Measurements from ENCODE around the gene SH3BP4.

The SH3BP4 gene

DNA sequence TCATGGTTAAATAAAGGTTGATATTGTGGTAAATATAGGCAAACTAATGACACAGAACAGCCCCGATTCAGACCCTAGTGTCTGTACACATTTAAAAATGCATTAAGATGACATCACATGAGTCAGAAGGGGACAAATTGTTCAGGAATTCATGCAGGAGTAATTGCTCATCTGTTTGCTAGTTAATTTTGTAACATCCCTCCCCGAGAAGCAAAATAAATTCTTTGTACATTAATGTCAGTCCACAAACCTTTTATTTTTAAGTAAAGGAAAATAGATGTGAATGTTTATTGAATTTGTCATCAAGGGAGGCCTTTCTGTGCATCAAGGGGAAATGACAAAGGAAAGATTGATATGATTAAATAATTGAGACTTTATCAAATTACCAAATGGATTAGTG, 69.9 kb downstream of the SH3BP4 start:
- no peak for DNase-seq

DNA sequence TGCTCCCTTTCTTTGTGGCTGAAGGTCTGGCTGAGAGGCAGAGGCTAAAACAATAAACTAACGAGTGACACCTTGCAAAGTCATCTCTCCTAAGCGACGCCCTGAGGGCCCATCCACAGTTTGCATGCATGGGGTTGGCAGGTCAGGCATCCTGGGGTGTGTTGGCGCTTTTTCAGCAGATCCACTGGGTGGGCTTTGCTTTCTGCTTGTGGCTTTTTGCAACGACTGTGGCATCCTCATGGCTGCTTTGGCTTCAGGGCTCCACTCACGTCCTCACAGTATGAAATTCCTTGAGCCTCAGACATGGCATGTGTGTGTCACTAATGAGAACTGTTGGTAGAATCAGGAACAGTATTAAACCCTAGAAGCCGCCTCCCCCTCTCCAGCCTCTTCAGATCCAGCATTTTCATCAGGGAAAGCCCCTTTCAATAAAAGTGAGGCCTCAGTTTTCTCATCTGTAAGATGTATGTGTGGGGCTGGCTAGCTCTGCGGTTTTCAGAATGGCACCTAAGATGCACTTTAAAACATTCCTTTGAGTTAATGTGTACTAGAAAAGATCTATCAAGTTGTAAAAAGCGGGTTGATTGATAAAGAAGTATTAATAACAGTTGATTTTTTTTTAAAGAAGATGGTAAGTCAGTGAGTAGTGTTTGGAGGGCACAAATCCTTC, 72.5 kb downstream of the SH3BP4 start:
- no peak for DNase-seq

DNA sequence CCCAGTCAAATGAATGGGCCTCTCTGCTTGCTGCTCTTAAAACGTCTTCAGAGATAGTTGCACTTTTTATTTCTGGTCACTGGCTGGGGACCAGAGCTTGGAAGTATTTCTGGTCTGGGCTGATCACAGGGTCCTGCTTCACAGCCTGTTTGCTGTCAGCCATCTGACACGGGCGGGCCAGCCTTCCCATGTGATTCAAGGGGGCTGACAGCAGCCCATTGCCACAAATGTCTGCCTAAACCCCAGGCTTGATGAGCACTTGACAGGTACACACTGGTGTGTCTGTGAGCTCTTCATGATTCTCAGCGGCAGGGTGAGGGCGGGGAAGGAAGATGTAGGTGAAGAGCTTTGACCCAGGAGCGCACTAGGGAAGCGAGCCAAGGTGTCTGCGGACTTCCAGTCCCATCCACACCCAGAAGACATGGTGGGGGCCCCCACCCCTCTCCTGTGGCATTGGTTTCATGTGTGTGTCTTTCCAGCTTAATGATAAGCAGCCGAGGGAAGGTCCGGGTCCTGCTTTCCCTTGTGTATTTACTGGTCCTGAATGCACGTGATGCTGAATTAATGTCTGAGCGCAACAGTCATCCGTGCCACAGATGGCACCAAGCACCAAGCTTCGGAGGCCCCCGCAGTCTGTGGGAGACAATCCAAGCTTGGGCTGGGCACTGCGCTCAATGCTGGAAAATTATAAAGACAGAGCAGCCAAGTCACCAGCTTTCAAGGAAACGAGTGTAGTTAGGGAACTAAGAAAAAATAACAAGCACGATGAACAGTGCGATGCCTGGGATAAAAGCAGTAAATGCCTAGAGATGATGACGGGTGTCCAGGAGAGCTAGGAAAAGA, 73.3 kb downstream of the SH3BP4 start:
- no peak for DNase-seq

DNA sequence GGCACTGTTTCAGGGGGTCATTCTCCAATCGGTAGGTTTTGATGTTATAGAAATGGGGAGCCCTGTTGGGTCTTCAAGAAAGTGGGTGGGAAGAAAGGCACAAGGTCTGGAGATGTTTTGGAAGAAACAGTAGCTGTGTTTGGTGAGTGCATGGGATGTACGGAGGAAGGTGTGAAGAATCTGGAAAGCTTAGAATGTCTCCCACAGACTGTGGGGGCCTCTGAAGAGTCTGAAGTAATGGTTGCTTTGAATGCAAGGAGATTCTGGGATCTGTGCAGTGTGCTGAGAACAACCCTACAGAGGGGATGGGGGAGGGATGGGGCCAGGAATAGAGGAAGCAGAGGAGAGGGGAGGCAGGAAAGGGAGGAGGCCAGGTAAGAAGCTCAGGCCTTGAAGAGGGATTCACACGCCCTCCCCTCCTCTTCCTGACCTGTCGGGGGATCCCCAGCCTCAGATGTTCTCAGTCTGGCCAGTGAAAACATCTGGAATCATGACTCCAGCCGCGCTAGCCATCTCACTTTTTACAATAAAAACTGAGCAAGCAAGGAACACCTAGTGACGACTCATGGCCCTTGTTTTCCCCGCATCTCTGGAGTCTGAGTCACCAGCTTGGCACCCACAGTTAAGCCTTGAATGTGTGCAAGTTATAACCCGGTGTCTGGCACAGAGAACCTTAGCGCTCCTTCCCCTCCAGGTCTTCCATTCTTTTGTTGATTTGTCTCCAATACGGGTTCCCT, 74.2 kb downstream of the SH3BP4 start:
- no peak for DNase-seq

DNA sequence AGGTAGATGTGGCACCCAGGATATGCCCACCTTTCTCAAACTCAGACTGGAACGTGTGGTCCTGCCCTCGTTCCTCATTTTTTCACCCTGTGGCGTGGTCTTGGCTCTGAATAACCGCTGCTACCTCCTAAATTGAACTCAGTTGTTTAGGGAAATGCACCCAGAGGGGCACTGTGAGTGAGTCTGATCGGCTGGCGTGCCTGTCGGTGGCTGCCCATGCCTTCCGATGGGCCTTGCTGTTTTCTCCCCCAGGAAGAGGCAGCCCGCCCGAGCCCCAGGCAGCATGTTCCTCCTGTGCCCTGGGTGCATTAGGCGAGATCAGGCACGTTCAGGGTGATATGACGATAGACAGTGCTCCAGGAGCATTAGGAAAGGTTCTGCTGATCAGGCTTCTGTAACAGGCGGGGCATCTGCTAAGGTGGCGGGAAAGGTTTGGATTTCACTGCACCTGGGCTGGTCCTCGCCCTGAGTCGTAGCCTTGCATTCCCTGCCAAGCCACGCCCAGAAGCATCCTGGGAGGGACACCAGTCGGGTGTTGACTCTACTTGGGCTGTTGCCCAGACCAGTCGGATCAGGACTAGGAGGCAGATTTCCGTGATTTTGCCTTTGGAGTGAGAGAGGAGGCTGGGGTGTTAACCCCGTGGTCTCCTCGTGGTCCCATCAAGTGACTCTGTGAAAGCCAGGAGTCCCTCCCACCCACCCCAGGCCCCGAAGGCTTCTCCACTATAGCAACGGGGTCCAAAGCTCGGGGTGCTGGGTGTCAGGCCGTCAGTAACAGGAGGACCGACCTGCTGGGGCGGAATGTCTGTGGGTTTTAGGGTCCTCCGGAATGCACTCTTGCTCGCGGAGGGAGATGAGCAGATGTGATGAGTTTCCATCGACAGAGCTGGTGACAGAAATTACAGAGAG, 75.1 kb downstream of the SH3BP4 start:
- no peak for DNase-seq

DNA sequence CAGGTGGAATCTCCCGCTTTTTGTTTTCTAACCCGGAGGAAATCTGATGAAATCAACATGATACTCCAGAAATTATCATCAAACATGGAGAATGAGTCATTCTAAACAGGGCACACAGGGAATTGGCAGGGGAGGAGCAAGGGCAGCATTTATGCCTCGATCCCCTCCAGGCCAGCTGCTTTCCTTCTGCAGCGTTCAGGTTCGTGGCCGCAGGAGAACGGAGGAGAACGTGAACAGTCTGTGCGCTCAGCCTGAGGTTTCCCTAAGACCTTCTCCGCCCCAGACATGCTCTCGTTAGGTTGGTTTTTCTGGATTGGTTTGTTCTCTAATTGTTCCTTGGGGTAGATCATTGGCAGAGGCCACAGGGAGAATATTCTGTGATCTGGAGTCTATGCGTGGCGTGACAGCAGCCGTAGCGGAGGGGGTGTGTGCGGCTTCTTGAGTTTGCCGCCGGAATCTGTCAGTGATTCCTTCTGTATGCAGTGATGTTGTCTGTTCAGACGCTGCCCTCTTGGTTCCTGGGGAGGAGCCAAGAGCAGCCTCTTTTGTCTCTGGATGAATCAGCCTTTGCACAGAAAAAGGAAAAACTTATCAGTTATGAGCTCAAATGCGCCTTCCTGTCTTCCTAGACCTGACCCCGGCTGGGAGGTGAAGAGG, 75.9 kb downstream of the SH3BP4 start:
- no peak for DNase-seq

DNA sequence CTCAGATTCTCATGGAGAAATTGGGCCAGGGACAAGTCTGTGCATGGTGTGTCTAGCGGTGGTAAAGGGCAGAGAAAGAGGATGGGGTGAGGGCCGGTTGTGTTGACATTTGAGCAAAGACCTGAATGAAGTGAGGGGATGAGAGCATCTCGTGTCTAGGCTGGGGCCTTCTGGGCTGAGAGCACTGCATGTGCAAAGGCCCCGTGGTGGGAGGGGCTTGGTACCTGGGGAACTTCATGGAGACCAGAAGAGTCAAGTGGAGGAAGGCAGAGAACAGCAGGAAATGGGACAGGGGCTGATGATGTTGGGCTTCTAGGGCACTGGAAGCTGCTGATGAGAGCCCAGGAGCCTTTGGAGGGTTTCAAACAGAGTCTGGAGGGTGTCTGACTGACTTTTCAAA, 76.8 kb downstream of the SH3BP4 start:
- DNase-seq = no peak

DNA sequence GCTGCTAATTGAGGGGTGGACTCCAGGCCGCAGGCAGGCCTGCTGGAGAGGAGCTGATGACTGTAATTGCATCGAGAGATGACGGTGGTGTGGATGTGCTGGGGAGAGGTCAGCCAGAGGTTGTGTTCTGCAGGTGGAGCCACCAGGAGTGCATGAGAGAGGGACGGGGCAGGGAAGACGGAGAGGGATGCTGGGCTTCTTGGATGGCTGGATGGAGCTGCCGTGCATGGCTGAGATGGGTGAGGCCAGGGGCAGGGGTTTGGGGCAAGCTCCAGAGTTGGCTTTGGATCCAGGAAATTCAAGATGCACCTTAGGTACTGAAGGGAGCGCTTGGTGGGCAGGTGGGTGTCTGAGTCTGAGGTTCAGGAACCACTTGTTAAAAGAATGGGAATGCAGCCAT, 77.2 kb downstream of the SH3BP4 start:
- DNase-seq = no peak

DNA sequence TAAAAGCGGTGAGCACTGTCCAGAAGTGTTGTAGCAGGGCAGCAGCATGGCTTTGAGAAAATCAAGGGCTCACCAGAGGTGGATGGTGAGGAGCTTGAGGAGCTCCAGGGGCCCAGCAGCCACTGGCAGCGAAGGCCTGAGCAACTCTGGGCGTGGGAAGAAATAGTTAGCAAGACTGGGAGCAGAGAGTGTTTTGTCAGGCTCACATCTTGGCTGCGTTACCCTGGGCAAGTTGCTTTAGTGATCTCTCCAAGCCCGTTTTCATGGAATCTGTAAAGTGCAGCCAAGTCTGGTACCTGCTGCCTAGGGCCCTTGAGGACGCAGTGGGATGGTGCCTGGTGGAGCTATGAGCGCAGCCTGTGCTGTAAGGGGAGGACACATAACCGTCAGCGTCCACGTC, 78.3 kb downstream of the SH3BP4 start:
- no peak for DNase-seq

DNA sequence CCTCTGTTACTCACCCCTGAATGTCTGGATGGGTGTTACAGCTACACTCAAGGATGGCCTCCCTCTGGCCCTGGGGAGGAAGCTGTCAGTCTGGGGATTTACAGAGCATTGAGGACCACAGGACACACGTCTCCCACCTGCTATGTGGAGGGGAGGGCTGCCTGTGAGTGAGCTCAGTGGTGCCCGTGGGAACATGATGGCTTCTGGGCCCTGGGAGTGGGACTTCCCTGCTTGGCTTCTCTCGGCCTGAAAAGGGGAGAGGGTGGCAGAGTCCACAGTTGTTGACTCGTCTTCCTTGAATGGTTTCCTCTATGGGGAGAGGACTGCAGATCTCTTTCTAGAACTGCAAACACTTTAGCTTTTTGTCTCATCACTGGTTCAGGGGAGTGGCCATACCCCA, 79.1 kb downstream of the SH3BP4 start:
- no peak for DNase-seq

DNA sequence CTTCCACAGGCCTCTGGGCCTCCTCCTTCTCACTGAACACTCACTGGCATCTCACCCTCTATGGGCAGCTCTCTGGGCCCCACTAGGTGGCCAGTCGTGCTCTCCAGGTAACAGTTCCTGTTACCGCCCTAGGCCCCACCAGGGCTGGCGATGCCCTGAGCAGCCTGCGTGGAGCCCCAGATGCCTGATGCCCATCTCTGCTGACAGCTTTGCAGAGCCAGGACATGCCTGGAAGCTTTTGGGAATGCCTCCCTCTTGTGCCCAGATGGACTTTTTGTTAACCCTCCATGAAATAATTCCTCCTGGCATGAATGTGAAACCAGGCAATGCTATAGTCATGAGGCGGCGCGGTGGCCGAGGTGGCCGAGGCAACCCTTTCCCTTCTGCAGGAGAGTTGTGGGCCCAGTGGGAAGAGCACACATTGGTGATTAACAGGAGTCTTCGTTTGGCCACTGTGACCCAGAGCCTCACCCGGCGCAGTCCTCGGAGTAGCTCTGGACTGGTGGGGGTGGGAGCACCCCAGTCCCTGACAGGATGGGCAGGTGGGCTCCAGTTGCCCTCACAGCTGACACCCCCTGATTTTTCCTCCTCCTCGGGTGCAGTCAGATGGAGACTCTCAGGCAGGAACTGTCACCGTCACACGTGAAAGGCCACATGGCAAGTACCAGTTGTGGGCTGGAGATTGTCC, 80.0 kb downstream of the SH3BP4 start:
- no peak for DNase-seq

DNA sequence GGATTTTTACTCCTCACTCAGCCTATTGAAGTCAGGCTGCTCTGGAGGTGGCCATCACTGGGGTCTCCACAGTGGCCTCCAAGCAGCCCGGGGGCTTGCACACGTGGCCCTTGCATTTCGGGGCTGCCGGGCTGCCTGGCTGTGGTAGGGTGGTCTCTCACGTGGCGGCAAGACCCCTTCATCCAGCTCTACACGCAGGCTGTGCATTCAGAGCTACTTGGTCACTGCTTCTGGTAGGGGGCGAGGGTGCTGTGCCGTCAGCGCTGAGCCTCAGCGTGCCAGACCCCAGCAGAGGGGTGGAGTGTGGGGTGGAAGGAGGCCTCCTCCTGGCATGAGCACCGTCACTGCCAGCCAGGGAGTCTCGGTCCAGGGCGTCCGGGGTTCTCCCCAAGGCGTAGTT, 80.6 kb downstream of the SH3BP4 start:
- no peak for DNase-seq

DNA sequence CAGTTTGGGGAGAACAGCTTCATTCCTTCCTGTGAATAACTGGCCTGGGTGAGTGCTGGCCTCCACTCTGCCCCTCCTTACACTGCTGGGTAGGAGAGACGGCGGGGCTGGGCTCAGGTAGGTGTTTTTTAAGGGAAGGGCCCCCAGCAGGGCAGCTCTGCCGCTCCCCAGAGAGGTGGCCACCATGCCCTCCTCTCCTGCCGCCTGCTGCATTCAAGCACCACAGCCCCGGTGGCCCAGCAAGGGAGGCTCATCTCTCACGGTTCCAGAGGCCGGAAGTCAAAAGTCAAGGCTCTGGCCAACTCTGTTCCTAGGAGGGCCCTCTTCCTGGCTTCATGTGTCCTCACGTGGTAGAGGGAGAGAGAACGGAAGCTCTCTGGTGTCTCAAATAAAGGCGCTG, 81.1 kb downstream of the SH3BP4 start:
- DNase-seq = no peak

DNA sequence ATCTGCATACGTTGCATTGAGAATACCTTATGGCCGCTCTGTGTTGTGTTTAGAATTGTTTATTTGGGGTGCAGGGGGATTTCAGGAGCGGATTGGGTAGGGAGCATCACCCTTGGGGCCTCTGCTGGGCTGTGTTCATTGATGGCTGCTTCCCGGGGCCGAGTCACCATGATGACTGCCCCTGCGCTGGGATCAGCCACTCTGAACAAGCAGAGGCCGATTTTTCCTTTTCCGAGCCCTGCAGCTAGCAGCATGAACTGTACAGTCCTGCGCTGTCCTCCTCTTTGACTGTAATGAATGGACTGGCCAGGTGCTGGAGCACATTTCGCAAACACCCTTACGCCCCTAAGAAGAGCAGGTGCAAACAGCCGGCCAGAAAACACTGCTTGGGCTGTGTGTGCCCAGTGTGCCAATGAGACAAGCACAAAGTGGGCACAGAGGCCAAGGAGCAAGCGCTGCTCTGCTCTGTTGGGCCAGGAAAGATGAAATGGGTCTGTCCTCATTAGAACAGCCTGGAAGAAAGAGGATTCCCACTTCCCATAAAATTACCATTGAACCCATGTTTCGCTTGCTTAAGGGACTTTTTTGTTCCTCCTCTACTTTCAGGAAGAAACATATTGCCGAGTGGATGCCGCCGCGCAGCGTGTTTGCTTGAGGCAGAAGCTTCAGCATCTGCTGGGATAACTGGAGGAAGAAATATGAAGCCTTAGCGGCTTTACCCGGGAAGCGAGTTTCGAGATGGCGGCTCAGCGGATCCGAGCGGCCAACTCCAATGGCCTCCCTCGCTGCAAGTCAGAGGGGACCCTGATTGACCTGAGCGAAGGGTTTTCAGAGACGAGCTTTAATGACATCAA, 82.7 kb downstream of the SH3BP4 start:
- DNase-seq = no peak

DNA sequence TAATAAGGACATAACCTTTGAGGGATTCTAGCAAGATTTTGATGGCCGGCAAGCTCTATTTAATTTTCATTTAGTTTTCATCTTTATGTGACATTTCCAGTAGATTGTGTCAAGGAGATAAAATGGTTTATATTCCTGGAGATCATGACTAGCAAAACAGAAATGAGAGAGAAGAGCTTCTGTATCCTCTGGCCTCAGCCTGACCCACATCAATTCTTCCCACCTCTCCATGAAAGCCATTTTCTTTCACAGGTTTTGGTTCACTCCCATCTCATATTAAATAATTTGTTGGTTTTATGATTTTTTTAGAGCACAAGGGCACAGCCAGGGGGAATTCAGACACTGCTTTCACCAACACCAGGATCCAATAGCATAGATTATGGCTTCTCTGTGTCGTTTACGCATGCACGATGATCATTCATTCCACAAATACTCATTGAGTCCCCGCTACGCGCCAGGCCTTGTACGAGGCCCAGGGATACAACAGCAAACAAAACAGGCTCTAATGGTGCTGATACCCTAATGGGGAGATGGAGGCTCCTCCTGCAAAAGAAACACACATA, 85.9 kb downstream of the SH3BP4 start:
- DNase-seq = no peak

DNA sequence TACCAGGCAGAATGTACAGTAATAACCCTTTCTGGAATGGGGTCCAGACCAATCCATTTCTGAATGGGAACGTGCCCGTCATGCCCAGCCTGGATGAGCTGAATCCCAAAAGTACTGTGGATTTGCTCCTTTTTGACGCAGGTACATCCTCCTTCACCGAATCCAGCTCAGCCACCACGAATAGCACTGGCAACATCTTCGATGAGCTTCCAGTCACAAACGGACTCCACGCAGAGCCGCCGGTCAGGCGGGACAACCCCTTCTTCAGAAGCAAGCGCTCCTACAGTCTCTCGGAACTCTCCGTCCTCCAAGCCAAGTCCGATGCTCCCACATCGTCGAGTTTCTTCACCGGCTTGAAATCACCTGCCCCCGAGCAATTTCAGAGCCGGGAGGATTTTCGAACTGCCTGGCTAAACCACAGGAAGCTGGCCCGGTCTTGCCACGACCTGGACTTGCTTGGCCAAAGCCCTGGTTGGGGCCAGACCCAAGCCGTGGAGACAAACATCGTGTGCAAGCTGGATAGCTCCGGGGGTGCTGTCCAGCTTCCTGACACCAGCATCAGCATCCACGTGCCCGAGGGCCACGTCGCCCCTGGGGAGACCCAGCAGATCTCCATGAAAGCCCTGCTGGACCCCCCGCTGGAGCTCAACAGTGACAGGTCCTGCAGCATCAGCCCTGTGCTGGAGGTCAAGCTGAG, 89.6 kb downstream of the SH3BP4 start:
- DNase-seq = no peak

DNA sequence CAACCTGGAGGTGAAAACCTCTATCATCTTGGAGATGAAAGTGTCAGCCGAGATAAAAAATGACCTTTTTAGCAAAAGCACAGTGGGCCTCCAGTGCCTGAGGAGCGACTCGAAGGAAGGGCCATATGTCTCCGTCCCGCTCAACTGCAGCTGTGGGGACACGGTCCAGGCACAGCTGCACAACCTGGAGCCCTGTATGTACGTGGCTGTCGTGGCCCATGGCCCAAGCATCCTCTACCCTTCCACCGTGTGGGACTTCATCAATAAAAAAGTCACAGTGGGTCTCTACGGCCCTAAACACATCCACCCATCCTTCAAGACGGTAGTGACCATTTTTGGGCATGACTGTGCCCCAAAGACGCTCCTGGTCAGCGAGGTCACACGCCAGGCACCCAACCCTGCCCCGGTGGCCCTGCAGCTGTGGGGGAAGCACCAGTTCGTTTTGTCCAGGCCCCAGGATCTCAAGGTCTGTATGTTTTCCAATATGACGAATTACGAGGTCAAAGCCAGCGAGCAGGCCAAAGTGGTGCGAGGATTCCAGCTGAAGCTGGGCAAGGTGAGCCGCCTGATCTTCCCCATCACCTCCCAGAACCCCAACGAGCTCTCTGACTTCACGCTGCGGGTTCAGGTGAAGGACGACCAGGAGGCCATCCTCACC, 90.2 kb downstream of the SH3BP4 start:
- no peak for DNase-seq

DNA sequence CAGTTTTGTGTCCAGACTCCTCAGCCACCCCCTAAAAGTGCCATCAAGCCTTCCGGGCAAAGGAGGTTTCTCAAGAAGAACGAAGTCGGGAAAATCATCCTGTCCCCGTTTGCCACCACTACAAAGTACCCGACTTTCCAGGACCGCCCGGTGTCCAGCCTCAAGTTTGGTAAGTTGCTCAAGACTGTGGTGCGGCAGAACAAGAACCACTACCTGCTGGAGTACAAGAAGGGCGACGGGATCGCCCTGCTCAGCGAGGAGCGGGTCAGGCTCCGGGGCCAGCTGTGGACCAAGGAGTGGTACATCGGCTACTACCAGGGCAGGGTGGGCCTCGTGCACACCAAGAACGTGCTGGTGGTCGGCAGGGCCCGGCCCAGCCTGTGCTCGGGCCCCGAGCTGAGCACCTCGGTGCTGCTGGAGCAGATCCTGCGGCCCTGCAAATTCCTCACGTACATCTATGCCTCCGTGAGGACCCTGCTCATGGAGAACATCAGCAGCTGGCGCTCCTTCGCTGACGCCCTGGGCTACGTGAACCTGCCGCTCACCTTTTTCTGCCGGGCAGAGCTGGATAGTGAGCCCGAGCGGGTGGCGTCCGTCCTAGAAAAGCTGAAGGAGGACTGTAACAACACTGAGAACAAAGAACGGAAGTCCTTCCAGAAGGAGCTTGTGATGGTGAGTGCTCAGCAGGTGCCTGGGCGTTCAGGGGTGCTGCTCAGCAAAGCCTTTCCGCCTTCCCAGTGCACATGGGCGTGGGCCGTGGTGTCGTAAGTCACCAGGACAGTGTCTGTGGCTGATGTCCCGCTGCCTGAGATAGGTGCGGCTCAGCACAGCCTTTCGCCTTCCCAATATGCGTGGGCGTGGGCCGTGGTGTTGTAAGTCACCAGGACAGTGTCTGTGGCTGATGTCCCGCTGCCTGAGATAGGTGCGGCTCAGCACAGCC, 91.0 kb downstream of the SH3BP4 start:
- no peak for DNase-seq

Data from hematopoietic multipotent progenitor cell treated with erythropoietin and hydrocortisone succinate and interleukin-3 and kit ligand, for 4 days (in vitro differentiated cells).